Measurements from ENCODE around the gene COA3. TPM values are rescaled to one million over a fixed set of nuclear protein-coding genes. Genes with fewer than 3 reads are reported as not detected.

The COA3 gene
- polyA plus RNA-seq, 1 donor (not counting 4 experiments of a cell fraction or from before 2014, with no cell fraction given), result 97.8 TPM

DNA sequence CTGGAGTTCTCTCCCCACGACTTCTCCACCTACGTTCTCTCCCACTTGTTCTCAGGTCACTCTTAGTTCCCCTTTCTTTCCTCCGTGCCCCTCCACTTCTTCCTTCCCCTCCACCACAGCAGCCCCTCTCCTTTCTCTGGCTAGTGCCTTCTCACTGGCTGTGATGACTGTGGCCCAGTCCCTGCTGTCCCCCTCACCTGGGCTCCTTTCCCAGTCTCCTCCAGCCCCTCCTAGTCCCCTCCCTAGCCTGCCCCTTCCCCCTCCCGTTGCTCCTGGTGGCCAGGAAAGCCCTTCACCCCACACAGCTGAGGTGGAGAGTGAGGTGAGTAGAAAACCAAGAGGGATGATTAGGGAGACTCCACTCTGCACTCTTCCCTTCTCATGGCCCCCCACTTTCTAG, 3.4 kb downstream of the COA3 start:
- dilution Hi-C loops (cut with MboI; ENCODE audit: extremely low pct_ligation_motif_present, low sequenced_read_pairs), result no loop called here
- no peaks in the 10 kb centered on the region for H3K9me3 ChIP-seq (ENCODE audit: control insufficient read depth, low read depth, low read length)
- TF ChIP-seq EZH2 (IDR thresholded peaks at IDR 0.05; ENCODE audit: low read length), result no peak
- TF ChIP-seq, protein P1, sequence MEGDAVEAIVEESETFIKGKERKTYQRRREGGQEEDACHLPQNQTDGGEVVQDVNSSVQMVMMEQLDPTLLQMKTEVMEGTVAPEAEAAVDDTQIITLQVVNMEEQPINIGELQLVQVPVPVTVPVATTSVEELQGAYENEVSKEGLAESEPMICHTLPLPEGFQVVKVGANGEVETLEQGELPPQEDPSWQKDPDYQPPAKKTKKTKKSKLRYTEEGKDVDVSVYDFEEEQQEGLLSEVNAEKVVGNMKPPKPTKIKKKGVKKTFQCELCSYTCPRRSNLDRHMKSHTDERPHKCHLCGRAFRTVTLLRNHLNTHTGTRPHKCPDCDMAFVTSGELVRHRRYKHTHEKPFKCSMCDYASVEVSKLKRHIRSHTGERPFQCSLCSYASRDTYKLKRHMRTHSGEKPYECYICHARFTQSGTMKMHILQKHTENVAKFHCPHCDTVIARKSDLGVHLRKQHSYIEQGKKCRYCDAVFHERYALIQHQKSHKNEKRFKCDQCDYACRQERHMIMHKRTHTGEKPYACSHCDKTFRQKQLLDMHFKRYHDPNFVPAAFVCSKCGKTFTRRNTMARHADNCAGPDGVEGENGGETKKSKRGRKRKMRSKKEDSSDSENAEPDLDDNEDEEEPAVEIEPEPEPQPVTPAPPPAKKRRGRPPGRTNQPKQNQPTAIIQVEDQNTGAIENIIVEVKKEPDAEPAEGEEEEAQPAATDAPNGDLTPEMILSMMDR (optimal IDR thresholded peaks at IDR 0.05 in 1 of 3, IDR thresholded peaks at IDR 0.05 in 1 of 3, conservative IDR thresholded peaks at IDR 0.05 in 1 of 3; ENCODE audit: extremely low read depth in 1 of 3, insufficient read depth in 2 of 3, low read length in 3 of 3), result no peak
- H3K36me3 ChIP-seq (ENCODE audit: control insufficient read depth in 2 of 2, extremely low read depth in 1 of 2, insufficient read depth in 2 of 2, low read length in 2 of 2), result peaks cover 0 to 5% of the 10 kb centered on the region in 2 experiments
- no peaks in the 10 kb centered on the region for H3K9me1 ChIP-seq (ENCODE audit: control insufficient read depth, extremely low read depth, insufficient read depth, low read length)
- DNase-seq (ENCODE audit: low read depth, low spot score), result no peak
- H3K4me3 ChIP-seq (ENCODE audit: control insufficient read depth in 2 of 3, extremely low read depth in 1 of 3, insufficient read depth in 2 of 3, low read depth in 1 of 3, low read length in 3 of 3), result no peak overlapping the region
- peaks cover 14% of the 10 kb centered on the region for H3K4me1 ChIP-seq (ENCODE audit: control insufficient read depth, extremely low read depth, insufficient read depth, low read length)
- H3K9ac ChIP-seq (ENCODE audit: control insufficient read depth, extremely low read depth, insufficient read depth, low read length), result no peak overlapping the region
- no peak overlapping the region for H3K27ac ChIP-seq (ENCODE audit: control insufficient read depth, insufficient read depth, low read length)
- H2AFZ ChIP-seq (ENCODE audit: control insufficient read depth, low read length), result no peak overlapping the region
- H3K27me3 ChIP-seq (ENCODE audit: control insufficient read depth, extremely low read depth, insufficient read depth, low read length), result no peaks in the 10 kb centered on the region
- no peaks in the 10 kb centered on the region for H4K20me1 ChIP-seq (ENCODE audit: control insufficient read depth, extremely low read depth, insufficient read depth, low read length)
- no peak overlapping the region for H3K4me2 ChIP-seq (ENCODE audit: control insufficient read depth, extremely low read depth, insufficient read depth, low read depth, low read length)
- FAIRE-seq, result no peak
- H3K79me2 ChIP-seq (ENCODE audit: control insufficient read depth, insufficient read depth, low read length), result peaks cover 4% of the 10 kb centered on the region

GRCh38 chr17:42792545-42792944, 6.0 kb downstream of the COA3 start:
- no peaks in the 10 kb centered on the region for H3K9me1 ChIP-seq (ENCODE audit: control insufficient read depth, extremely low read depth, insufficient read depth, low read length)
- FAIRE-seq, result no peak

More at GRCh38 chr17:42792545-42792944, 6.0 kb downstream of the COA3 start:
- H2AFZ ChIP-seq (ENCODE audit: control insufficient read depth, low read length), result no peak overlapping the region
- no peak overlapping the region for H3K4me2 ChIP-seq (ENCODE audit: control insufficient read depth, extremely low read depth, insufficient read depth, low read depth, low read length)
- TF ChIP-seq, protein P1 (optimal IDR thresholded peaks at IDR 0.05 in 1 of 3, IDR thresholded peaks at IDR 0.05 in 1 of 3, conservative IDR thresholded peaks at IDR 0.05 in 1 of 3; ENCODE audit: extremely low read depth in 1 of 3, insufficient read depth in 2 of 3, low read length in 3 of 3), result no peak
- TF ChIP-seq EZH2 (IDR thresholded peaks at IDR 0.05; ENCODE audit: low read length), result no peak
- no peaks in the 10 kb centered on the region for H4K20me1 ChIP-seq (ENCODE audit: control insufficient read depth, extremely low read depth, insufficient read depth, low read length)
- dilution Hi-C loops (cut with MboI; ENCODE audit: extremely low pct_ligation_motif_present, low sequenced_read_pairs), result no loop called here
- peaks cover under 1% of the 10 kb centered on the region for H3K79me2 ChIP-seq (ENCODE audit: control insufficient read depth, insufficient read depth, low read length)
- peaks cover 1% of the 10 kb centered on the region for H3K27me3 ChIP-seq (ENCODE audit: control insufficient read depth, extremely low read depth, insufficient read depth, low read length)
- no peak for DNase-seq (ENCODE audit: low read depth, low spot score)
- H3K36me3 ChIP-seq (ENCODE audit: control insufficient read depth in 2 of 2, extremely low read depth in 1 of 2, insufficient read depth in 2 of 2, low read length in 2 of 2), result peaks cover 0 to 5% of the 10 kb centered on the region in 2 experiments
- H3K4me1 ChIP-seq (ENCODE audit: control insufficient read depth, extremely low read depth, insufficient read depth, low read length), result peaks cover 9% of the 10 kb centered on the region
- H3K27ac ChIP-seq (ENCODE audit: control insufficient read depth, insufficient read depth, low read length), result no peak overlapping the region
- no peak overlapping the region for H3K9ac ChIP-seq (ENCODE audit: control insufficient read depth, extremely low read depth, insufficient read depth, low read length)
- H3K4me3 ChIP-seq (ENCODE audit: control insufficient read depth in 2 of 3, extremely low read depth in 1 of 3, insufficient read depth in 2 of 3, low read depth in 1 of 3, low read length in 3 of 3), result no peak overlapping the region
- no peaks in the 10 kb centered on the region for H3K9me3 ChIP-seq (ENCODE audit: control insufficient read depth, low read depth, low read length)

Measured in keratinocyte (primary cell).